Endothelial cell of umbilical vein (primary cell): ENCODE results near the gene ASIC4. TPM values are rescaled to one million over a fixed set of nuclear protein-coding genes. Genes with fewer than 3 reads are reported as not detected.

Experiments used
- BruUV-seq: library from RNA; stranded (reverse); fragments of 400-500 nt; replicated peaks from 2 replicates; lab custom pipeline; 2021; lab: Mats Ljungman, UMichigan
- CTCF ChIA-PET: fragments of 300-600, 350-600 bp; sonication (Branson Sonifier 250); formaldehyde crosslinking; loops from one replicate; lab custom pipeline; 2021; ENCODE audit warnings: antibody characterized with exemption, inconsistent platforms; lab: Charles Lee
- POLR2A ChIA-PET: fragments of 300-600, 350-600 bp; sonication (Branson Sonifier 250); formaldehyde crosslinking; loops from one replicate; lab custom pipeline; 2021; ENCODE audit warnings: antibody characterized with exemption, inconsistent platforms; lab: Charles Lee
- DNase-seq: peaks from one replicate; pipeline ENCODE4 v3.0.0-alpha.2; 2011; ENCODE audit warnings: low read depth, low spot score
- FAIRE-seq: peaks from 2 replicates; lab custom pipeline; 2011; peaks lifted over from hg19 to GRCh38; lab: Jason Lieb, UNC
- H2AFZ ChIP-seq: 2 replicates; pipeline ENCODE4 v1.6.0; 2012; ENCODE audit warnings: low read depth, low read length, control low read depth, inconsistent platforms
- H3K27ac ChIP-seq: 2 replicates; pipeline ENCODE4 v1.5.1; 2011; ENCODE audit warnings: low read depth, mild to moderate bottlenecking, control low read depth, low read length, moderate library complexity; ENCODE audit not compliant: insufficient read depth
- H3K27me3 ChIP-seq, 2 experiments: 2 replicates each; pipeline versions ENCODE4 v1.6.0 to v1.6.1; 2011; ENCODE audit warnings: low read length in 2 of 2, mixed read lengths in 1 of 2; ENCODE audit not compliant: control insufficient read depth in 2 of 2, insufficient read depth in 2 of 2
- H3K36me3 ChIP-seq, 2 experiments: 2 replicates in 1 of 2; 3 replicates in 1 of 2; pipeline ENCODE4 v1.5.1; 2011; ENCODE audit warnings: low read length in 2 of 2, mild to moderate bottlenecking in 1 of 2, moderate library complexity in 1 of 2; ENCODE audit not compliant: control insufficient read depth in 2 of 2, insufficient read depth in 2 of 2; ENCODE audit errors: extremely low read depth in 1 of 2
- H3K4me1 ChIP-seq: 3 replicates; pipeline ENCODE4 v1.5.1; 2011; ENCODE audit warnings: mild to moderate bottlenecking, low read length; ENCODE audit not compliant: control insufficient read depth, insufficient read depth; ENCODE audit errors: extremely low read depth
- H3K4me2 ChIP-seq: 2 replicates; pipeline ENCODE4 v1.6.1; 2011; ENCODE audit warnings: low read length, control low read depth, mixed read lengths; ENCODE audit not compliant: insufficient read depth
- H3K4me3 ChIP-seq, 3 experiments: fragments of 200-600 bp in 1 of 3; sonication (generic), shearing (Covaris generic) in 1 of 3; replicated peaks in 1 of 3; 2 replicates each; pipeline ENCODE4 v1.5.1; 2011 to 2016; ENCODE audit warnings: control low read depth in 3 of 3, low read length in 3 of 3, mild to moderate bottlenecking in 2 of 3, inconsistent platforms in 1 of 3, low read depth in 1 of 3, moderate library complexity in 1 of 3; ENCODE audit not compliant: insufficient read depth in 1 of 3
- H3K79me2 ChIP-seq: 2 replicates; pipeline ENCODE4 v1.6.0; 2012; ENCODE audit warnings: low read length, inconsistent platforms; ENCODE audit not compliant: control insufficient read depth, insufficient read depth
- H3K9ac ChIP-seq: replicated peaks from 2 replicates; pipeline ENCODE3; 2011; ENCODE audit warnings: low read length, control low read depth; ENCODE audit not compliant: insufficient read depth; ENCODE audit errors: extremely low read depth
- H3K9me1 ChIP-seq: replicated peaks from 3 replicates; pipeline ENCODE4 v1.6.0; 2011; ENCODE audit warnings: mild to moderate bottlenecking, low read length; ENCODE audit not compliant: control insufficient read depth, insufficient read depth; ENCODE audit errors: extremely low read depth
- H3K9me3 ChIP-seq: replicated peaks from 2 replicates; pipeline ENCODE4 v1.5.1; 2012; ENCODE audit warnings: low read length, inconsistent platforms; ENCODE audit not compliant: control insufficient read depth, insufficient read depth
- H4K20me1 ChIP-seq: replicated peaks from 2 replicates; pipeline ENCODE3; 2011; ENCODE audit warnings: mild to moderate bottlenecking, low read length; ENCODE audit not compliant: control insufficient read depth, insufficient read depth; ENCODE audit errors: extremely low read depth
- EZH2 ChIP-seq: IDR thresholded peaks from 2 replicates; pipeline ENCODE4 v1.6.1; 2012; ENCODE audit warnings: borderline replicate concordance, low read depth, mild to moderate bottlenecking, moderate library complexity, low read length, inconsistent platforms; ENCODE audit not compliant: severe bottlenecking
- FOS ChIP-seq: IDR thresholded peaks from 2 replicates; pipeline ENCODE4 v1.6.1; 2011; ENCODE audit warnings: mild to moderate bottlenecking, low read length, moderate library complexity, borderline replicate concordance; ENCODE audit not compliant: insufficient read depth
- GATA2 ChIP-seq: IDR thresholded peaks from 2 replicates; pipeline ENCODE4 v1.7.0; 2011; ENCODE audit warnings: low read depth, mild to moderate bottlenecking, moderate library complexity, mixed read lengths, low read length; ENCODE audit not compliant: insufficient read length, insufficient read depth
- JUN ChIP-seq: IDR thresholded peaks from 2 replicates; pipeline ENCODE4 v1.6.1; 2011; ENCODE audit warnings: borderline replicate concordance, low read depth; ENCODE audit not compliant: insufficient read length, insufficient read depth
- MYC ChIP-seq: IDR thresholded peaks from one replicate; pipeline ENCODE4 v1.6.1; 2011; ENCODE audit warnings: mild to moderate bottlenecking, low read depth, low read length
- POLR2A ChIP-seq: IDR thresholded peaks from 2 replicates; pipeline ENCODE4 v1.6.1; 2012; ENCODE audit warnings: low read depth, mild to moderate bottlenecking, control low read depth, low read length
- POLR2AphosphoS5 ChIP-seq: IDR thresholded peaks from 2 replicates; pipeline ENCODE4 v1.6.1; 2012; ENCODE audit warnings: low read depth, mild to moderate bottlenecking, control low read depth, low read length, moderate library complexity; ENCODE audit not compliant: insufficient read depth
- dilution Hi-C: fragments of 300-500 bp; cut with MboI; formaldehyde crosslinking; loops from one replicate; pipeline ENCODE4 v1.15.0; 2019; ENCODE audit warnings: low sequenced_read_pairs; ENCODE audit not compliant: extremely low pct_ligation_motif_present
- intact Hi-C: fragments of 100-400 bp; cut with micrococcal nuclease; formaldehyde crosslinking; loops from one replicate; pipeline ENCODE4 v1.10.0; 2022
- polyA plus RNA-seq, 4 experiments: library from polyadenylated mRNA; depleted of rRNA in 3 of 4; stranded (reverse) in 3 of 4; unstranded in 1 of 4; fragments of >200 nt; gene quantifications; 2 replicates each; pipeline versions ENCODE4 v1.2.1 to v1.2.3, GENCODE V29; 2011 to 2012; ENCODE audit warnings: missing spikeins in 1 of 4
- total RNA-seq: library from RNA; stranded (reverse); gene quantifications from 2 replicates; pipeline ENCODE4 v1.2.3, GENCODE V29; 2021
- TF ChIP-seq, protein P1 (sequence below), 2 donors: IDR thresholded peaks; 1 replicate in 1 of 2; 2 replicates in 1 of 2; pipeline ENCODE4 v1.5.1; 2011; ENCODE audit warnings: low read length in 2 of 2, mild to moderate bottlenecking in 2 of 2, moderate library complexity in 2 of 2, control low read depth in 1 of 2, inconsistent platforms in 1 of 2, low read depth in 1 of 2; ENCODE audit not compliant: insufficient read depth in 1 of 2; ENCODE audit errors: extremely low read depth in 1 of 2
- TF ChIP-seq, protein P2 (sequence below): IDR thresholded peaks from 2 replicates; pipeline ENCODE4 v1.6.1; 2011; ENCODE audit not compliant: insufficient read depth, insufficient read length

Gene ASIC4
- total and polyA plus RNA-seq, 2 donors (not counting 3 experiments of a cell fraction or from before 2014, with no cell fraction given): not detected

DNA sequence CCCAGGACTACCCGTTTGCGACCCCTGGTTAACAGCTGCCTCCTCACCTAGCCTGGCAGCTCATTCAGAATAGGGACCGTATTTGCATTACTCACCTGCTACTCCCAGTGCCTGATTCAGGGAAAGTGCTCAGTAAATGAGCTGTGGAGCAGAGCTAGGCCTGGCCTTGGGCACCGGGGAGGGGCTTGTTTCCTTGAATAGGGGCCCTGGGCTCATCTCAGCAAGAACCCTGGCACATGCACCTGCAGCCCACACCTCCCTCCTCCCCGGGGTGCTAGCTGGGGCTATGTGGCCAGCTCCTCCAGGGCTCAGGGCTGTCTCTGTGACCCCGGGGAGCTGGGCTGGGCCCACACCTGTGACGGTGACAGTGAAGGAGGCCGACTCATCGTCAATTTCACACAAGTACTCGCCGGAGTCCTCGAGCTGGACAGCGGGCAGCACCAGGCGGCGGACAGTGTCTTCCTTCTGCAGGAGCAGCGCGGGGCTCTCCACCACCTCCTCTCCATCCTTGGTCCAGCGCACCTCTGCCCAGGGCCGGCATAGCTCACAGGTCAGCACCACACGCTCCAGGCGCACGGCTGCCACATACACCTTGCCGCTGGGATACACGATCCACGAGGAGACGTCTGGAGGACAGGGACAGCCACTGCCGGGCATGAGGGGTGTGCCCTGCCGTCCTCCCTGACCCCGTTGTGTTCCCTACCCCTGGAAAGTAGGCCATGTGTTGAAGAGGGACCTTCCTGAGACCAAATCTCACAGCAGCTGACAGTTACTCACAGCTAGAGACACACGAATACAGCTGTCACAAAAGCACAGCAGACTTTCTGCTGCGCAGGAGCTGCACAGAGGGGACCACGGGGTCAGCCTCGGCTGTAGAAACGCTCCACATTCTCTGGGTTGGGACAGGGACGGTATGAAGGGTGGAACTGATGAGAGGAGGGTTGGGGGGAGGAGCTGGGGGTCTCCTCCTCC lies 48.1 kb downstream of the ASIC4 start:
- POLR2A ChIA-PET: no interaction called here
- dilution Hi-C loops: no loop called here
- Histone ChIP-seq H2AFZ (no peak overlapping the region), H3K4me3 (no peak overlapping the region), H3K27ac (no peak overlapping the region), H4K20me1 (no peaks in the 10 kb centered on the region), H3K36me3 (no peaks in the 10 kb centered on the region), H3K4me1 (no peaks in the 10 kb centered on the region), H3K79me2 (no peaks in the 10 kb centered on the region), H3K9ac (no peak overlapping the region), H3K9me1 (no peaks in the 10 kb centered on the region), H3K27me3 (peaks cover 0 to 3% of the 10 kb centered on the region in 2 experiments), H3K4me2 (no peak overlapping the region), H3K9me3 (no peaks in the 10 kb centered on the region)
- TF ChIP-seq GATA2 (no peak), POLR2AphosphoS5 (no peak), MYC (no peak), EZH2 (no peak), JUN (no peak), POLR2A (no peak), FOS (no peak)
- TF ChIP-seq, protein P1, sequence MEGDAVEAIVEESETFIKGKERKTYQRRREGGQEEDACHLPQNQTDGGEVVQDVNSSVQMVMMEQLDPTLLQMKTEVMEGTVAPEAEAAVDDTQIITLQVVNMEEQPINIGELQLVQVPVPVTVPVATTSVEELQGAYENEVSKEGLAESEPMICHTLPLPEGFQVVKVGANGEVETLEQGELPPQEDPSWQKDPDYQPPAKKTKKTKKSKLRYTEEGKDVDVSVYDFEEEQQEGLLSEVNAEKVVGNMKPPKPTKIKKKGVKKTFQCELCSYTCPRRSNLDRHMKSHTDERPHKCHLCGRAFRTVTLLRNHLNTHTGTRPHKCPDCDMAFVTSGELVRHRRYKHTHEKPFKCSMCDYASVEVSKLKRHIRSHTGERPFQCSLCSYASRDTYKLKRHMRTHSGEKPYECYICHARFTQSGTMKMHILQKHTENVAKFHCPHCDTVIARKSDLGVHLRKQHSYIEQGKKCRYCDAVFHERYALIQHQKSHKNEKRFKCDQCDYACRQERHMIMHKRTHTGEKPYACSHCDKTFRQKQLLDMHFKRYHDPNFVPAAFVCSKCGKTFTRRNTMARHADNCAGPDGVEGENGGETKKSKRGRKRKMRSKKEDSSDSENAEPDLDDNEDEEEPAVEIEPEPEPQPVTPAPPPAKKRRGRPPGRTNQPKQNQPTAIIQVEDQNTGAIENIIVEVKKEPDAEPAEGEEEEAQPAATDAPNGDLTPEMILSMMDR (IDR thresholded peaks at IDR 0.05; ENCODE audit: extremely low read depth in 1 of 2, insufficient read depth in 1 of 2, low read depth in 1 of 2, low read length in 2 of 2): no peak
- TF ChIP-seq, protein P2, sequence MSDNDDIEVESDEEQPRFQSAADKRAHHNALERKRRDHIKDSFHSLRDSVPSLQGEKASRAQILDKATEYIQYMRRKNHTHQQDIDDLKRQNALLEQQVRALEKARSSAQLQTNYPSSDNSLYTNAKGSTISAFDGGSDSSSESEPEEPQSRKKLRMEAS: no peak
- CTCF ChIA-PET: interaction anchor here (0.7 to 2.1 kb wide), 9 partner anchors 10 to 80 kb away, joined by 3 to 5 read pairs (median 4); no protein-coding TSS in a partner anchor
- FAIRE-seq (no peak), DNase-seq (no peak)
- intact Hi-C loops: no loop called here
- BruUV-seq: no TSS peak
